ENCODE results near the gene NELFA.

NELFA gene

GRCh38 chr4:1981251-1982058 is 27.3 kb downstream of the NELFA start:
- peak; percentile 61 for DNase-seq

- DNase-seq, result no peak
Measured at GRCh38 chr4:1980561-1981041, 28.2 kb downstream of the NELFA start.

- DNase-seq, result no peak
Measured at GRCh38 chr4:1979477-1980196, 29.1 kb downstream of the NELFA start.

- DNase-seq, result no peak
Measured at GRCh38 chr4:1978741-1979476, 29.9 kb downstream of the NELFA start.

GRCh38 chr4:1978226-1978625 is 30.5 kb downstream of the NELFA start:
- DNase-seq, result no peak

GRCh38 chr4:1976416-1977352 is 32.1 kb downstream of the NELFA start:
- DNase-seq, result no peak

GRCh38 chr4:1975880-1976279 is 32.9 kb downstream of the NELFA start:
- no peak for DNase-seq

GRCh38 chr4:1975391-1975801 is 33.4 kb downstream of the NELFA start:
- DNase-seq, result no peak

GRCh38 chr4:1974840-1975239 is 33.9 kb downstream of the NELFA start:
- DNase-seq, result no peak

GRCh38 chr4:1973661-1974060 is 35.1 kb downstream of the NELFA start:
- DNase-seq, result no peak

GRCh38 chr4:1973218-1973617 is 35.6 kb downstream of the NELFA start:
- DNase-seq, result no peak

GRCh38 chr4:1972414-1972813 is 36.4 kb downstream of the NELFA start:
- DNase-seq, result no peak

GRCh38 chr4:1971456-1972200 is 37.1 kb downstream of the NELFA start:
- DNase-seq, result no peak

GRCh38 chr4:1970926-1971325 is 37.8 kb downstream of the NELFA start:
- no peak for DNase-seq

GRCh38 chr4:1969928-1970723 is 38.6 kb downstream of the NELFA start:
- DNase-seq, result no peak

GRCh38 chr4:1968686-1969295 is 40.0 kb downstream of the NELFA start:
- DNase-seq, result no peak

GRCh38 chr4:1967512-1968149 is 41.1 kb downstream of the NELFA start:
- DNase-seq, result peak; percentile 33

GRCh38 chr4:1964971-1965370 is 43.8 kb downstream of the NELFA start:
- no peak for DNase-seq

GRCh38 chr4:1964443-1964842 is 44.3 kb downstream of the NELFA start:
- no peak for DNase-seq

GRCh38 chr4:1962980-1963379 is 45.8 kb downstream of the NELFA start:
- DNase-seq, result no peak
